SK-N-MC (cell line): ENCODE measurements around the gene LRRC74B.
"Not testable (repeated sequence)": the region's sequence is repeated elsewhere in the genome, so short reads cannot be mapped to it uniquely, and the experiment has no call there.

Experiments used
- EZH2 ChIP-seq: fragments of 200-600 bp; sonication (generic); IDR thresholded peaks from one replicate; pipeline ENCODE4 v1.6.1; 2017; ENCODE audit warnings: antibody characterized with exemption
- FOXP2 ChIP-seq: optimal IDR thresholded peaks from 2 replicates; pipeline ENCODE3; 2011; ENCODE audit warnings: mild to moderate bottlenecking, moderate library complexity; ENCODE audit not compliant: insufficient read depth; ENCODE audit errors: extremely low read length, control extremely low read depth
- POLR2AphosphoS5 ChIP-seq: IDR thresholded peaks from 2 replicates; pipeline ENCODE4 v1.6.1; 2012; ENCODE audit warnings: mild to moderate bottlenecking, low read depth, low read length, borderline replicate concordance

GRCh38 chr22:21064425-21064824 is 18.7 kb downstream of the LRRC74B start:
- not testable (repeated sequence) for TF ChIP-seq POLR2AphosphoS5, EZH2, FOXP2
